Endodermal cell (in vitro differentiated cells): ENCODE results near the gene ITGB7. TPM values are rescaled to one million over a fixed set of nuclear protein-coding genes. Genes with fewer than 3 reads are reported as not detected.

Source experiments
- DNase-seq: peaks from one replicate; pipeline ENCODE4 v3.0.0-alpha.2; 2017
- H3K27ac ChIP-seq: 2 replicates; pipeline ENCODE4 v1.5.1; 2013; ENCODE audit warnings: mild to moderate bottlenecking, low read depth, low read length, moderate library complexity
- H3K27me3 ChIP-seq: 2 replicates; pipeline ENCODE4 v1.6.1; 2013; ENCODE audit warnings: mild to moderate bottlenecking, low read length, moderate library complexity; ENCODE audit not compliant: insufficient read depth, control insufficient read depth, poor library complexity, severe bottlenecking
- H3K36me3 ChIP-seq: 2 replicates; pipeline ENCODE4 v1.7.0; 2013; ENCODE audit warnings: mild to moderate bottlenecking, low read length, moderate library complexity; ENCODE audit not compliant: control insufficient read depth, insufficient read depth
- H3K4me1 ChIP-seq: one replicate; pipeline ENCODE4 v1.7.0; 2013; ENCODE audit warnings: low read length; ENCODE audit not compliant: control insufficient read depth, insufficient read depth
- H3K4me3 ChIP-seq: 2 replicates; pipeline ENCODE4 v1.5.1; 2013; ENCODE audit warnings: mild to moderate bottlenecking, low read length, moderate library complexity
- H3K9ac ChIP-seq: 2 replicates; pipeline ENCODE4 v1.6.1; 2013; ENCODE audit warnings: mild to moderate bottlenecking, low read length, moderate library complexity; ENCODE audit not compliant: poor library complexity, severe bottlenecking; ENCODE audit errors: extremely low read depth
- H3K9me3 ChIP-seq: 2 replicates; pipeline ENCODE4 v1.6.1; 2013; ENCODE audit warnings: mild to moderate bottlenecking, low read length, moderate library complexity; ENCODE audit not compliant: control insufficient read depth
- H3K27ac Mint-ChIP-seq: 2 replicates; pipeline ENCODE4 v1.8.0; 2020; ENCODE audit warnings: mixed read lengths
- H3K27me3 Mint-ChIP-seq: 2 replicates; pipeline ENCODE4 v1.8.0; 2021; ENCODE audit warnings: mild to moderate bottlenecking, mixed read lengths; ENCODE audit not compliant: insufficient read depth
- H3K36me3 Mint-ChIP-seq: 2 replicates; pipeline ENCODE4 v1.8.0; 2020; ENCODE audit warnings: low read depth, mixed read lengths
- H3K4me1 Mint-ChIP-seq: 2 replicates; pipeline ENCODE4 v1.8.0; 2020; ENCODE audit warnings: mixed read lengths
- H3K4me3 Mint-ChIP-seq: 2 replicates; pipeline ENCODE4 v1.8.0; 2020; ENCODE audit warnings: mild to moderate bottlenecking, moderate library complexity, mixed read lengths
- H3K9me3 Mint-ChIP-seq: 2 replicates; pipeline ENCODE4 v1.8.0; 2020; ENCODE audit warnings: mild to moderate bottlenecking, mixed read lengths
- WGBS, 2 experiments: methylation state at CpG; one replicate each; pipeline versions ENCODE4 v1.1.5 to v1.1.7; 2013; ENCODE audit warnings: missing lambda C conversion rate in 2 of 2, mixed read lengths in 1 of 2; ENCODE audit not compliant: insufficient coverage in 1 of 2, insufficient read length in 1 of 2; 5-methylcytosine and 5-hydroxymethylcytosine counted together
- total RNA-seq, 2 donors: library from RNA; stranded (reverse); fragmentation: NEBNext Ultra II Directional in 1 of 2; extraction: Animal tissue kit (Norgen Biotek cat#: 25700) in 1 of 2; gene quantifications; 2 replicates in 1 of 2; 3 replicates in 1 of 2; pipeline ENCODE4 v1.2.1, GENCODE V29; 2021
- TF ChIP-seq, protein P1 (sequence below): fragments of 200-600 bp; sonication (generic); conservative IDR thresholded peaks from 2 replicates; pipeline ENCODE4 v1.5.0; 2021; ENCODE audit warnings: antibody characterized with exemption, mild to moderate bottlenecking

Gene ITGB7
- total RNA-seq, 2 donors from 2014 or later: 1.4 TPM

DNA sequence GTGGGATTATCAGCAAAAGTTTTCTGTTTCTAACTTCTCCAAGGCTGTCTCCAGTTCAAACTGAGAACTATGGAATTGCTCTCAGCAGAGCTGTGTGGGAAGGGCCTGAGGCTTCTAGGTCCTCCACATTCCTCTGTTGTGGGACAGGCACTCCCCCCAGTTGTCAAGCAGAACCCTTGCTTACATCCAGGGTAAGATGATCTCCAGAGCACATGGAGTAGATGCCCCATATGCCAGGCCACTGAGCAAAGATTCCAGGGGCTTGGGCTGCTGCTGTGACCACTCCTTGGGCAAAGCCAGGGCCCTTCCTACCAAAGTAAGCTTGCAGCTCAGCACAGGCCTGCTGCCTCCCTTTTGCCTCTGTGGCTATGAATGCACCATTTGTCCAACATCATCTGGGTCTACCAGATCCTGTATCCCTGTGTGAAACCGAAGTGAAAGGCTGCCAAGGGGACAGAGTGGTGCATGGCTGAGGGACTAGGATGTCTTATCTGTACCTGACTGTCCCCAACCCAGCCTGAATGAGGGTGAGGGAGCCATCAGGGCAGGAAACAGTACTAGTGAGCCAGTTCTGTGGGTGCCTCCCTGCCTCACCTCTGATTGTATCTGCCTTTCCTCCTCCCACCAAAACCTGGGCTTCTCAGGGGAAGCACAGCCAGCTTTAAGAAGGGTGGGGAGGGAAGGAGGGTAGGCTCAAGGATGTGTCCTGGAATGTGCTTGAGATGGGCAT is 47.9 kb upstream of the ITGB7 start:
- no peak for DNase-seq
- no peak overlapping the region for H3K9ac ChIP-seq
- Mint-ChIP-seq H3K4me1 (peaks cover 14% of the 10 kb centered on the region), H3K4me3 (no peak overlapping the region), H3K27me3 (no peaks in the 10 kb centered on the region), H3K27ac (no peak overlapping the region), H3K9me3 (no peaks in the 10 kb centered on the region), H3K36me3 (peaks cover 11% of the 10 kb centered on the region)
- WGBS, 2 experiments: 60 to 97% methylated on average over 1 of the region's 1 CpG
- peaks cover 3% of the 10 kb centered on the region for H3K4me1 ChIP-seq
- H3K27me3 ChIP-seq: no peaks in the 10 kb centered on the region
- H3K9me3 ChIP-seq: no peaks in the 10 kb centered on the region
- TF ChIP-seq, protein P1, sequence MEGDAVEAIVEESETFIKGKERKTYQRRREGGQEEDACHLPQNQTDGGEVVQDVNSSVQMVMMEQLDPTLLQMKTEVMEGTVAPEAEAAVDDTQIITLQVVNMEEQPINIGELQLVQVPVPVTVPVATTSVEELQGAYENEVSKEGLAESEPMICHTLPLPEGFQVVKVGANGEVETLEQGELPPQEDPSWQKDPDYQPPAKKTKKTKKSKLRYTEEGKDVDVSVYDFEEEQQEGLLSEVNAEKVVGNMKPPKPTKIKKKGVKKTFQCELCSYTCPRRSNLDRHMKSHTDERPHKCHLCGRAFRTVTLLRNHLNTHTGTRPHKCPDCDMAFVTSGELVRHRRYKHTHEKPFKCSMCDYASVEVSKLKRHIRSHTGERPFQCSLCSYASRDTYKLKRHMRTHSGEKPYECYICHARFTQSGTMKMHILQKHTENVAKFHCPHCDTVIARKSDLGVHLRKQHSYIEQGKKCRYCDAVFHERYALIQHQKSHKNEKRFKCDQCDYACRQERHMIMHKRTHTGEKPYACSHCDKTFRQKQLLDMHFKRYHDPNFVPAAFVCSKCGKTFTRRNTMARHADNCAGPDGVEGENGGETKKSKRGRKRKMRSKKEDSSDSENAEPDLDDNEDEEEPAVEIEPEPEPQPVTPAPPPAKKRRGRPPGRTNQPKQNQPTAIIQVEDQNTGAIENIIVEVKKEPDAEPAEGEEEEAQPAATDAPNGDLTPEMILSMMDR: no peak
- no peak overlapping the region for H3K27ac ChIP-seq
- H3K4me3 ChIP-seq: no peak overlapping the region
- peaks cover 11% of the 10 kb centered on the region for H3K36me3 ChIP-seq

DNA sequence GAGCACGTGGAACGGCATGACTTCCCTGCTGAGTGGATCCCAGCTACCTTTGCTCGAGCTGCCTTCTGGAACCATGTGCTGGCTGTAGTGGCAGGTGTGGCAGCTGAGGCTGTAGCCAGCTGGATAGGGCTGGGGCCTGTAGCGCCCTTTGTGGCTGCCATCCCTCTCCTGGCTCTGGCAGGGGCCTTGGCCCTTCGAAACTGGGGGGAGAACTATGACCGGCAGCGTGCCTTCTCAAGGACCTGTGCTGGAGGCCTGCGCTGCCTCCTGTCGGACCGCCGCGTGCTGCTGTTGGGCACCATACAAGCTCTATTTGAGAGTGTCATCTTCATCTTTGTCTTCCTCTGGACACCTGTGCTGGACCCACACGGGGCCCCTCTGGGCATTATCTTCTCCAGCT is 46.2 kb upstream of the ITGB7 start:
- peaks cover 11% of the 10 kb centered on the region for H3K36me3 Mint-ChIP-seq

DNA sequence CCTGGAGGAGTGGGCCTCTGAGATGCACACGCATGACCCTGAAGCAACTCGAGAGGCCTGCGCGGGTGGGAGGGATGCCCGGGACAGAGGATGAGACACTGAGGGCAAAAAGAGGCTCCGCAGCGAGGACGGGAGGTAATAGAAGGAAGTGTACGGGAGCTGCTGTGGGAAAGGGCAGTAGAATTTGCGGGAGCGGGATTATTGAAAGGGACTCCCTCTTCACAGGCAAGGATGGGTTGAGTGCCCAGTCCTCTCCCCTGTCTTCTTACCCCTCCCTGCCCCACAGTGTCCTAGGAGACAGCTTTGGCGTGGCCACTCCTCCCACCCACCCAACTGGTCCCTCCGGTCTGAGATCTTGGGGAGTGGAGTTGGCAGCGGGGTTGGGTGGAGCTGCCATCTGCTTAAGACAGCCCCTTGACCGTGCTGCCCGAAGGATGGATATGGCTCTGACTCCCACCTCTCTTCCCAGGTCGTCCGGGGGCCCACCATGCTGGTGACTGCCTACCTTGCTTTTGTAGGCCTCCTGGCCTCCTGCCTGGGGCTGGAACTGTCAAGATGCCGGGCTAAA is 45.4 kb upstream of the ITGB7 start:
- H3K27me3 Mint-ChIP-seq: no peaks in the 10 kb centered on the region
- peak overlapping the region; percentile 55 for H3K27ac ChIP-seq
- no peak for DNase-seq
- TF ChIP-seq, protein P1: no peak
- peak overlapping the region; percentile 91 for H3K27ac Mint-ChIP-seq
- H3K9ac ChIP-seq: peak overlapping the region; percentile 63
- peaks cover 11% of the 10 kb centered on the region for H3K36me3 Mint-ChIP-seq
- 15 to 22% methylated on average over 13 to 19 of the region's 19 CpGs for WGBS, 2 experiments
- no peaks in the 10 kb centered on the region for H3K9me3 ChIP-seq
- H3K27me3 ChIP-seq: no peaks in the 10 kb centered on the region
- H3K36me3 ChIP-seq: peaks cover 11% of the 10 kb centered on the region
- no peaks in the 10 kb centered on the region for H3K9me3 Mint-ChIP-seq
- peak overlapping the region; percentile 87 for H3K4me3 Mint-ChIP-seq
- H3K4me3 ChIP-seq: peak overlapping the region; percentile 86
- peaks cover 14% of the 10 kb centered on the region for H3K4me1 Mint-ChIP-seq
- peaks cover 3% of the 10 kb centered on the region for H3K4me1 ChIP-seq

More for the DNA sequence above, 46.2 kb upstream of the ITGB7 start:
- H3K9me3 Mint-ChIP-seq: no peaks in the 10 kb centered on the region
- peaks cover 3% of the 10 kb centered on the region for H3K4me1 ChIP-seq
- WGBS, 2 experiments: 94 to 99% methylated on average over 12 to 13 of the region's 13 CpGs
- DNase-seq: peak; percentile 51
- H3K4me3 Mint-ChIP-seq: peak overlapping the region; percentile 87
- no peaks in the 10 kb centered on the region for H3K27me3 Mint-ChIP-seq
- TF ChIP-seq, protein P1: no peak
- no peak overlapping the region for H3K27ac ChIP-seq
- no peak overlapping the region for H3K9ac ChIP-seq
- H3K9me3 ChIP-seq: no peaks in the 10 kb centered on the region
- H3K36me3 ChIP-seq: peaks cover 11% of the 10 kb centered on the region
- no peaks in the 10 kb centered on the region for H3K27me3 ChIP-seq
- peaks cover 14% of the 10 kb centered on the region for H3K4me1 Mint-ChIP-seq
- H3K4me3 ChIP-seq: peak overlapping the region; percentile 86
- H3K27ac Mint-ChIP-seq: no peak overlapping the region
